Breast epithelium (tissue), 4 donors: ENCODE results near the gene CDHR3. TPM values are rescaled to one million over a fixed set of nuclear protein-coding genes. Genes with fewer than 3 reads are reported as not detected.
A peak's percentile ranks its signal among the peaks of the same experiment; 100 is the strongest.

ENCODE experiments used
- DNase-seq, 2 donors: peaks; one replicate each; pipeline ENCODE4 v3.0.0-alpha.2; 2019; ENCODE audit warnings: low spot score in 2 of 2
- H3K27ac ChIP-seq, 2 donors: fragments of 200-600 bp; sonication (generic) in 1 of 2; one replicate each; pipeline ENCODE4 v1.5.1; 2016 to 2019; ENCODE audit warnings: mild to moderate bottlenecking in 1 of 2
- H3K27me3 ChIP-seq, 2 donors: fragments of 200-600 bp; sonication (generic) in 1 of 2; one replicate each; pipeline versions ENCODE4 v1.5.1 to v1.6.0; 2017 to 2019; ENCODE audit warnings: control low read depth in 1 of 2, mild to moderate bottlenecking in 1 of 2
- H3K36me3 ChIP-seq: fragments of 200-600 bp; one replicate; pipeline ENCODE4 v1.5.1; 2019
- H3K4me1 ChIP-seq, 2 donors: fragments of 200-600 bp; sonication (generic); one replicate each; pipeline ENCODE4 v1.5.1; 2016 to 2019; ENCODE audit warnings: control low read depth in 1 of 2
- H3K4me3 ChIP-seq, 3 donors: fragments of 200-600 bp; sonication (generic); 1 replicate in 2 of 3; 2 replicates in 1 of 3; pipeline ENCODE4 v1.5.1; 2016 to 2019; ENCODE audit warnings: mild to moderate bottlenecking in 3 of 3, moderate library complexity in 2 of 3
- H3K9me3 ChIP-seq, 2 donors: fragments of 200-600 bp; sonication (generic) in 1 of 2; one replicate each; pipeline ENCODE4 v1.5.1; 2016 to 2019; ENCODE audit warnings: control low read depth in 1 of 2
- POLR2A ChIP-seq: fragments of 450-650 bp; IDR thresholded peaks from one replicate; pipeline ENCODE4 v1.6.1; 2016; ENCODE audit warnings: antibody characterized with exemption, mild to moderate bottlenecking, moderate library complexity
- POLR2AphosphoS5 ChIP-seq, 3 donors: sonication (generic); formaldehyde crosslinking; IDR thresholded peaks; one replicate each; pipeline ENCODE4 v1.6.1; 2017; ENCODE audit warnings: antibody characterized with exemption in 3 of 3
- intact Hi-C: fragments of 100-400 bp; cut with DNase I; formaldehyde crosslinking; loops from one replicate; pipeline ENCODE4 v1.15.1; 2023; ENCODE audit warnings: low total_unique reads
- total RNA-seq, 3 donors: library from RNA; depleted of rRNA; stranded (reverse); fragments of >200 nt; gene quantifications; one replicate each; pipeline ENCODE4 v1.1.0, GENCODE V29; 2016
- TF ChIP-seq, protein P1 (sequence below), 3 donors: fragments of 450-650 bp; IDR thresholded peaks; one replicate each; pipeline ENCODE4 v1.5.1; 2016 to 2017; ENCODE audit warnings: antibody characterized with exemption in 3 of 3, mild to moderate bottlenecking in 3 of 3, moderate library complexity in 3 of 3

CDHR3 gene
- total RNA-seq, 3 donors from 2014 or later: 4.6 to 8.8 (median 6.4) TPM

DNA sequence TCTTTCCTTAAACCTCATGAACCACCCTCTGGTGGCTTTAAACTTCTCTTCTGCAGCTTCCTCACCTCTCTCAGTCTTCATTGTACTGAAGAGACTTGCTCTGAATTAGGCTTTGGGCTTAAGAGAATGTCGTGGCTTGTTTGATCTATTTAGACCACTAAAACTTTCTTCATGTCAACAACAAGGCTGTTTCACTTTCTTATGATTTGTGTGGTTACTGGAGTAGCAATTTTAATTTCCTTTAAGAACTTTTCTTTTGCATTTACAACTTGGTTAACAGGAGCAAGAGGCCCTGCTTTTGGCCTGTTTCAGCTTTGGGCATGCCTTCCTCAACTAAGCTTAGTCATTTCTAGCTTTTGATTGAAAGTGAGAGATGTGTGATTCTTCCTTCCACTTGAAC lies 38.1 kb upstream of the CDHR3 start:
- Histone ChIP-seq H3K4me1 (no peaks in the 10 kb centered on the region), H3K27me3 (no peaks in the 10 kb centered on the region), H3K9me3 (peaks cover 0 to 7% of the 10 kb centered on the region in 2 donors), H3K27ac (no peak overlapping the region), H3K36me3 (no peaks in the 10 kb centered on the region), H3K4me3 (no peak overlapping the region)
- DNase-seq: no peak
- TF ChIP-seq POLR2AphosphoS5 (IDR thresholded peaks at IDR 0.05): no peak
- intact Hi-C loops: no loop called here

DNA sequence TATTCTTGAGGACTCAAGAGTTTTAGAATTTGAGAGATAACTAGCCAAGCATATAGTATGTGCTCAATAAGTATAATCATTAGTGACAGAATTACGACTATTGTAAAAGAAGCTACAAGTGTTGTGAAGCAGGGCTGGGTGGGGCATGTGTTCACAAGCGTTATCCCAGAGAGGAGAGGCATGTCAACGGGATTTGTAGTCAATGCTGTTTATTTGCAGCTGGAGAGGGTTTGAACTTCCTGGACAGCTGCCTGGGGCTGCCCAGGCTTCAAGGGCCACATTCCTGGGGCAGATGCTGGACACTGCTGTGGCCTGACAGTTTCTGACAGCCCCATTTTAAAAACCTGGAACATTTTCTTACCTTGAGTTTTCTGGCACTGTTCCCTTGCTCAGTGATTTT lies 36.9 kb upstream of the CDHR3 start:
- TF ChIP-seq POLR2AphosphoS5 (IDR thresholded peaks at IDR 0.05) (no peak), POLR2A (no peak)
- TF ChIP-seq, protein P1, sequence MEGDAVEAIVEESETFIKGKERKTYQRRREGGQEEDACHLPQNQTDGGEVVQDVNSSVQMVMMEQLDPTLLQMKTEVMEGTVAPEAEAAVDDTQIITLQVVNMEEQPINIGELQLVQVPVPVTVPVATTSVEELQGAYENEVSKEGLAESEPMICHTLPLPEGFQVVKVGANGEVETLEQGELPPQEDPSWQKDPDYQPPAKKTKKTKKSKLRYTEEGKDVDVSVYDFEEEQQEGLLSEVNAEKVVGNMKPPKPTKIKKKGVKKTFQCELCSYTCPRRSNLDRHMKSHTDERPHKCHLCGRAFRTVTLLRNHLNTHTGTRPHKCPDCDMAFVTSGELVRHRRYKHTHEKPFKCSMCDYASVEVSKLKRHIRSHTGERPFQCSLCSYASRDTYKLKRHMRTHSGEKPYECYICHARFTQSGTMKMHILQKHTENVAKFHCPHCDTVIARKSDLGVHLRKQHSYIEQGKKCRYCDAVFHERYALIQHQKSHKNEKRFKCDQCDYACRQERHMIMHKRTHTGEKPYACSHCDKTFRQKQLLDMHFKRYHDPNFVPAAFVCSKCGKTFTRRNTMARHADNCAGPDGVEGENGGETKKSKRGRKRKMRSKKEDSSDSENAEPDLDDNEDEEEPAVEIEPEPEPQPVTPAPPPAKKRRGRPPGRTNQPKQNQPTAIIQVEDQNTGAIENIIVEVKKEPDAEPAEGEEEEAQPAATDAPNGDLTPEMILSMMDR (IDR thresholded peaks at IDR 0.05): no peak
- intact Hi-C loops: no loop called here
- no peaks in the 10 kb centered on the region for H3K36me3 ChIP-seq
- no peaks in the 10 kb centered on the region for H3K4me1 ChIP-seq
- no peak for DNase-seq
- H3K27me3 ChIP-seq: no peaks in the 10 kb centered on the region
- no peak overlapping the region for H3K27ac ChIP-seq
- peaks cover 0 to 7% of the 10 kb centered on the region in 2 donors for H3K9me3 ChIP-seq
- no peak overlapping the region for H3K4me3 ChIP-seq

DNA sequence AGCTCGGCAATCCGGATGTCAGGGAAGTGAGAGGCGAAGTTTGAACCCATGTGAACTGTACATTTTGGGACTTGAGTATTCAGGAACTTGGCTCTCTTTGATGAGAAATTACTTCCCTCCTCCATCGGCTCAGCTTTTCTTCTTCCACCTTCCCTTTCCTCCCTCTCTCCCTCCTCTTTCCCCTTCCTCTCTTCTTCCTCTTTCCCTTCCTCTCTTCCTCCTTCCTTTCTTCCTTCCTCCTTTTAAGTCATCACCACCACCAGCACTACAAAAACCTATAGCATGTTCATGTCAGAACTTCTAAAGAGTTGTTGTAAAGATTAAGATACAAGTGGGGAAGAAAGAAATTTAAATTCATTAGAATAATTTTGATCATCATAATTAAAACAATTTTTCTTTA lies 31.9 kb upstream of the CDHR3 start:
- Histone ChIP-seq H3K27ac (no peak overlapping the region), H3K9me3 (no peaks in the 10 kb centered on the region), H3K4me1 (peaks cover 0 to 3% of the 10 kb centered on the region in 2 donors), H3K4me3 (no peak overlapping the region), H3K36me3 (no peaks in the 10 kb centered on the region), H3K27me3 (no peaks in the 10 kb centered on the region)
- intact Hi-C loops: no loop called here
- no peak for TF ChIP-seq POLR2A
- no peak for TF ChIP-seq POLR2AphosphoS5 (IDR thresholded peaks at IDR 0.05)
- TF ChIP-seq, protein P1 (IDR thresholded peaks at IDR 0.05): no peak
- DNase-seq: no peak

DNA sequence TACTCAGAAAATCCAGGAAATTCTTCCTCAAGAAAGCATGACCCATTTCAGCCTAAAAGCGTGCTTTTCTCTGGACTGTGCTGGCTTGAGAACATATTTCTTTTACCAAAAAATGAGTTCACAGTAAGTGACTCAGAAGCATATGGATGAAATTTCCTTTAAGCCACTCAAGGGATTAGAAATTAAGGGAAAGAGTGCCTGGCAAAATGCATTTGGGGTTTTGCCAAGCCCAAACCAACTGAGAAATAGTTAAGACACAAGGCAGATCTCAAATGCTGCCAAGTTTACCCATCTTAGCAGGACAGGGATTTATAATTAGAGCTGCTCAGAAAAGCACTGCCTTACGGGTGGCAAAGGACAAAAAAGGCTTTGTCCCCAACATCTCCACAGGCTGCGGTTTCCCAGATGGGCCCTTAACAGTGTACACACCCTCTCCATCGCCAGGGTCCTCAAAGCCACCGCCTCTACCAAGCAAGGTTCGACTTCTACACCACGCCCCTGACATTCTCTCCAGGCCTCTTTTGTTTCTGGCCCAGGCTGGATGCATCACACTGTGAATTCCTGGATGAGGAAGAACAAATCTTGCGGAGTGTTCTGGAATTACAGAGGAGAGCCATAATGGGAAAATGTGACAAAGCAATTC lies 30.1 kb upstream of the CDHR3 start:
- Histone ChIP-seq H3K9me3 (no peaks in the 10 kb centered on the region), H3K4me3 (no peak overlapping the region), H3K36me3 (no peaks in the 10 kb centered on the region), H3K4me1 (peaks cover 0 to 3% of the 10 kb centered on the region in 2 donors), H3K27ac (peak overlapping the region; percentile 63 to 81), H3K27me3 (no peaks in the 10 kb centered on the region)
- TF ChIP-seq POLR2AphosphoS5 (IDR thresholded peaks at IDR 0.05) (no peak), POLR2A (no peak)
- TF ChIP-seq, protein P1 (IDR thresholded peaks at IDR 0.05): no peak
- DNase-seq: peak in 1 of 2 donors; percentile 31
- intact Hi-C loops: no loop called here

DNA sequence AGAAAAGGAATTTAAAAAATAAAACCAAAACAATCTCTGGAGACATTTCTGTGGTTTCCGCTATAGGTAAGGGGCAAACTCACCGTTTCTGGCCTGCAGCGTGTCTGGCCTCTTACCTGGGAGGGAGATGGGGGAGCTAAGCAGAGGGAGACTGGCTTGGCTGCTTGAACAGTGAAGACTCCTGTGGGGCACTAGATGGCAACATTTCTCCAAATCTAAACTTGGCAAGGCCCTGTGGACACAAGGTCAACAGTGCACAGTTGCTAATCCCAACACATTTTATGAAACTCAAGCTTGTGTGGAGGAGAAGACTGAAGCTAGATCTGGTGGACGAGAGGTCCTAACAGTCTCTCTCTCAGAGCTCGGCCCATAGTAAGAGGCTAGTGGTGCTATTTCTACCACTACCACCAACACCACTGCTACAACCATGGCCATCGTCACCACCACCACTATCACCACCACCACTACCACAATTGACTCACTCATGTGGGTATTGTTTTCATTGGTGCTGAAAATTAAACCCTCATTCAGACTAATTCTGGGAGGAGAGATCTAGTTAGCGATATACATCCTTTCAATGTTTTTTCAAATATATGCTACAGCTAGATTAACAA lies 28.4 kb upstream of the CDHR3 start:
- TF ChIP-seq, protein P1 (IDR thresholded peaks at IDR 0.05): peak in 1 of 3 donors; percentile 32
- no peak for TF ChIP-seq POLR2A
- TF ChIP-seq POLR2AphosphoS5 (IDR thresholded peaks at IDR 0.05): no peak
- Histone ChIP-seq H3K27ac (peak overlapping the region in 1 of 2 donors; percentile 16), H3K36me3 (no peaks in the 10 kb centered on the region), H3K9me3 (no peaks in the 10 kb centered on the region), H3K4me1 (peaks cover 0 to 3% of the 10 kb centered on the region in 2 donors), H3K4me3 (no peak overlapping the region), H3K27me3 (no peaks in the 10 kb centered on the region)
- no peak for DNase-seq
- intact Hi-C loops: no loop called here
